HG03103 (cell line): ENCODE data around the gene MGLL.

Experiments used
- ATAC-seq: cut with Tn5 transposase; IDR thresholded peaks from one replicate; pipeline ENCODE4 v1.9.1; 2021; ENCODE audit warnings: low read depth; ENCODE audit not compliant: unreplicated experiment

Gene MGLL

DNA sequence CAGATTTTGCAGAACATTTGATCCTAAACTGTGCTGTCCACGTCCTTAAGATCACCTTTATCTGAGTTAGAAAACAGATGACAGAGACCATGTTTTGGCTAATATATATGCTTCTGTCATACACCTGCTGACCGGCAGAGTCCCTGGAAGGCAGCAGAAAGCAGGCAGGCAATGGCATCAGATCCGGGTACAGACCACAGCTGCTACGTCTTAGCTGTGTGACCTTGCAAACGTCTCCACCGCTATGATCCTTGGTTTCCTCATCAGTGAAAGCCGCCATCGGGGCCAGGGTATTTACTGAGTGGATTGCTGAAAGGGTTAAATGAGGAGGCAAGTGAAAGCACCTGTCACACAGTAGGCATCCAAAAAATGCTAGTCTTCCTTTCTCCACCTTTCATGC is 77.4 kb downstream of the MGLL start:
- ATAC-seq, result no peak

DNA sequence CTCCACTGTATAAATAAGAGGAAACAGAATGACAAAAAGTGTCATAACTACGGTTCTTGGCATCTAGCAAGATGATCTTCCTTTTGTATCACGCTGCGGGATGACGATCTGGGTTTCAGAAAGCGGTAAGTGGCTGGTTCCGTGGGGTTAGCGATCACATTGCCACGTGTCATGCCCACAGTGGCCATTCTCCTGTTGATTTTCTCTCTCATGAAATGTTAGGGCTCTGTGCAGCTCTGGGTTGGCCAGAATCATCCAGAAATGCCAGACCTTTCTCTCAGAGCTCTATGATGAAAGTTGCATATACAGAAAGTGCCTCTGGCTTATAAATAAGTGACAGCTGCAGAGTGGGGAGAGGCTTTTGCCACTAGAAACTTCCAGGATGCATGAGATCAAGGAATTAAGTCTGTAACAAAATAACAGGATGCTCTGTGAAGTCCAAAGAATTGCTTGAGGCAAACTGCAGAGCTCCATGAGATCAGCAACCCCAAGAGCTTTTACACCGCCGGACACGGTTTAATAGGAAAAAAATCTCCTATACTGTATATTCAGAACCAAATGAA is 78.0 kb downstream of the MGLL start:
- no peak for ATAC-seq

DNA sequence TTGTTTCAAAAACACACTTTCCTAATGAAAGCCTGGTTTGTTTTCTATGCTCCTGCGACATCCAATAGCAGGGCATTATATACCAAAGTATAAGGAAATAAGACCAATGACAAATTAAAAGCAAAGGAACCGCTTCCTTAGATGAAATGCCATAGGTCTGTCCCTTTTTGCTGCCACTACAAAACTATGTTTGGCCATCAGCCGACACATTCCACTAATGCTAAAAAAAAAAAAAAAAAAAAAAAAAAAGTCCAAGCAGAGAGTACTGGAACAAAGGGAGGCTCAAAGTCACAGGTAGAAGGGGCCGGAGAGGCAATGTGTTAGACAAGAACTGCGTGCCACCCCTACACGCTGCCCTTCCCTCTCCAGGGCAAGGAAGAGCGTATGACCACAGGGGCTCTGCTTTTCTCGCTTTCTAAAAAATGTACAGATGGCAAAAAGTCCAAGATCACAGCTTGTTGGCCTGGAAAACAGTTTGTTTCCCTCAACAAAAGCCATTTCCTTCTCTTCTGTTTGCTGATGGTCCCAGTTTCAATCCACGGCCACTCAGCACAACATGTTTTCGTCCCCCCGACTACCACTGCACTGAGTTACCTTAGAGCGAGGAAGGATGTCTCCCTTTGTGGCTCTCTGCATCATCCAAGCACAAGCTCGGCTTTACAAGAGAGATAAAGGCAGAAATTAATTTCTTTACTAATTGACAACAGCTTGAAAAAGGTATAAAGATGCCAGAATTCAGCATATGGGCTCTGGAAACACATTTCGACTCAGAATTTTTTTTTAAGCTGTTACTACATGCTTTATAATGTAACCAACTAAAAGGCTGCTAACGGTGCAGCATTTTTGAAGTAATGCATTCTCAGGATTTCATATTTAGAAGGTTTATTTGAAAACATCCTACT is 78.7 kb downstream of the MGLL start:
- no peak for ATAC-seq

DNA sequence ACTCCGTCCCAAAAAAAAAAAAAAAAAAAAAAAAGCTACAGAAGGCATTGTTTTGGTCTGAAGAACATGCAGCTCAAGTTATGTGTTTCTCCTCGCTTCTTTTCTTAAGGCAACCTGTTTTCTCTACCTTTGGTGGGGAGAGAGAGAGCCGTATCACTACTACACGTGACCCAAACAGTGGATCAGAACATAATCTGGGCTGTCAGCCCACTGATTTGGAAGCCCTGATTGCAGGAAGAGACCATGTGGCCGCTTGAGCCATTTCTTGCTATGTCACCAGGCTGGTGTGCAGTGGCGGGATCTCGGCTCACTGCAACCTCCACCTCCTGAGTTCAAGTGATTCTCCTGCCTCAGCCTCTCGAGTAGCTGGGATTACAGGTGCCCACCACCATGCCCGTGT is 79.7 kb downstream of the MGLL start:
- no peak for ATAC-seq

DNA sequence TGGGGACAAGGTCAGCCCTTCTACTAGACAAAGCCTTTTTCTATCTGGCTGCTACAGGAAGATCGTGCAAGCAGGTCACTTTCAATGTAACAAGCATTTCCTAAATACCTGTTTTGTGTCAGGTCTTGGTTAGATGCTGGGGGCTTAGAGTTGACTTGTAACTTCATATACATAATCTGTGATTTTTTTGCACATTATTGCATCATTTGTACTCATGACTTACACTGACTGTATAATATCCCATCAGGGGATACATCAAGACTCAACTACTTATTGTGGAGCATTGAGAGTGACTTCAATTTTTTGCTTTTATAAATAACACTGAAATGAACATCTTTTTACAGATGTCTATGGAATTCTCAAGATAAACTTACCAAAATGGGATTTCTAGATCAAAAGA is 80.6 kb downstream of the MGLL start:
- no peak for ATAC-seq

DNA sequence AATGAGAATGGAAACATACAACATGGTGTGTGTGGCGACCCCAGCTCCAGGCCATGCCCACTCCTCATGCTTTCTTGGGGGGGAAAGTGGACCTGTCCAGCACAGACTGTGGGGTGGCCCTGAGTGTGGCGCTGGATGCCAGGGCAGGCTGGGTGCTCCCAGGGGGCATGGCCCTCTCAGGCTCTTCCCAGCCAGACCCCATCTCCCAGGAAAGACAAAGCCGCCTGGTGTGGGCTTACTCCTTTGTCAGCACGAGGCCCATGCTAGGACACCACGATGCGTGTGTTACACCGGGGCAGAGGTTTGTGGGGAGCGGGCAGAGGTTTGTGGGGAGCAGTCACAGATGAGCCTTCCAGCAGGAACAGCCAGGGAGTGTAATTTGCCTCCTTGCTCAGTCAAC is 81.1 kb downstream of the MGLL start:
- ATAC-seq, result no peak

DNA sequence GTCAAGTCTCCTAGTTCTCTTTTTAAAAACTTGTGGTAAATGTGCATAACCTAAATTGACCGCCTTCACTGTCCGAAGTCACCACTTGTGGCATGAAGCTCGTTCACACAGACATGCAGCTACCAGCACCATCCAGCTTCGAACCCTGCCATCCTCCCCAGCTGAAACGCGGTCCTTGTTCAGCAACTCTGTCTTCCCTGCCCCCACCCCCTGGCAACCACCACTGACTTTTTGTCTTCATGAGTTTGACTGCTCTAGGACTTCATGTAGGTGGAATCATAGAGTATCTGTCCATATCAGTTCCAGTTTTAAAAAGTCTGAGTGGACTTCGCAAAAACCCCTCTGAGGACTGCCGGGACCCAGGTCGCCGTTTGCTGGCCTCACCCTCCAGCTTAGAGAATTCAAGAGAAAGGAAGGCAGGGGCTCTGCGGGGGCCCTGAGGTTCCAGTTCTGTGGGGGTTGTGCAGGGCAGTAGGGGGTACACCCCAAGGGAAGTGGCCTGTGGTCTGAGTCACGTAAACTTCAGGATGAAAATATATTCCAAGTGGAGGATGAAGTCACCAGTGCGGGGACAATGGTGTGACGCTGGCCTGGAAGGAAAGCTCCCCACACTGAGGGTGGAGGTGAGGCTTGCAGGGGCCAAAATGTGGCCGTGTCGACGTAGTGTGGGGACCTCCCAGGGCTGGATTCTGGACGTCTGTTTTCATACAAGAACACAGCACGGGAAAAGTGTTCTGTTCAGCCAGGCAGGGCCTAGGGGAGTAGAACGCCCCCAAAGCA is 82.0 kb downstream of the MGLL start:
- ATAC-seq, result no peak

DNA sequence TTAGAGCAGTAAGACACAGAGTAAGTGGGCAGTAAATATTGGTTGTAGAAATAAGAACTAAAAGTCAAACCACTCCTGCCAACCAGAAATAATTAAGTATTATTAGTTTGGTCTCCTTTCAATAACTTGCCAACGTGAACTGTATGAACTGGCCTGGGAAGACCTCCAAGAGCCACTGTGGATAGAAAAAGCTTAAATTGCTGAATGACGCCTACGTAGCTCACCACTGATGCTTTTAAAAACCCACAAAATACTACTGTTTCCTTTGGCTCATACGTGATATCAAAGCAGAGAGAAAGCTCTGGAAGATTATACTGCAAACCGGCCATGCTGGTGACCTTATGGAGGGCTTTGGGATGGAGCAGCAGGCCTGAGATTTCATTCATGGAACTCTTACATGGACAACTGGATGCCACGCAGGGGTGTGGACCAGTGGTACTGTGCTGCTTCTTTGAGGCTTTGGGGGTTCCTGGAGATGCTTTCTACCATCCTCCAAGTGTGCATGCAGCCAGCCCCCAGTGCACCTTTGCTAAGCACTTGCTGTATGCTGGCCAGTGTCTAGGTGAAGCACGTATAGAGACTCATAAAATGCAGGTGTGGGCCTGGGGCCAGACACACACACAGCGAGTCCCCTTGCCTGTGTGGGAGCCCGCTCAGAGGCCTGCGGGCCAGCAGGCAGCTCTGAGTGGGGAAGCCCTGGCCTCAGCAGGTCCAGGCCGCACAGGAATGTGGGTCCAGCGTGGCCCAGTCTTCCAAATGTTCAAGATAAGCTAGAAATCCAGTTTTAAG is 82.8 kb downstream of the MGLL start:
- ATAC-seq, result no peak

DNA sequence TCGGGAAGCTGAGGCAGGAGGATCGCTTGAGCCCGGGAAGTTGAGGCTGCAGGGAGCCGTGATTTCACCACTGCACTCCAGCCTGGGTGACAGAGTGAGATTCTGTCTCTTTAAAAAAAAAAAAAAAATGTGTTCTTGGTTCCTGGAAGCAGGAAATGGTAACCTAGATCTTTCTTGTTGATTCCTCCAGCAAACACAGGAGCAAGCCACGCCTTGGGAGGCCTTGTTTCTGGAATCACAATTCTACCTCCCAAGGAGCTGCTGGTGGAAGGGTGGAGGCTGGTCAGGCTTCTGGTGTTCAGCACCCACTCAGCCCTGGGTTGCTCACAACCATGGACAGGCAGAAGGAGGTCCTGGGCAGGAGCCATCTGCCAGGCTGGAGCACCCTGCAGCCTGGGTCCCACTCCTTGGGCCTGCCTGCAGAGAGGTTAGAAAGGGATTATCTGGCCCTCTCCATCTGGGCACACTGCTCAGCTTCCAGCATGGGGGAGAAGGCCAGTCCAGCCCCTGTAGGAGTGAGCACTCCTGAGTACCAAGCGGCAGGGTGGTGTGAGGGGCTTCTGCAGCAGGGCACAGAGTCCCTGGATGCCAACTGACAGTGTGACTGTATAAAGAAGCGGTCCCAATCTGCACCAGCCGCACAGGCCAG is 84.0 kb downstream of the MGLL start:
- no peak for ATAC-seq

DNA sequence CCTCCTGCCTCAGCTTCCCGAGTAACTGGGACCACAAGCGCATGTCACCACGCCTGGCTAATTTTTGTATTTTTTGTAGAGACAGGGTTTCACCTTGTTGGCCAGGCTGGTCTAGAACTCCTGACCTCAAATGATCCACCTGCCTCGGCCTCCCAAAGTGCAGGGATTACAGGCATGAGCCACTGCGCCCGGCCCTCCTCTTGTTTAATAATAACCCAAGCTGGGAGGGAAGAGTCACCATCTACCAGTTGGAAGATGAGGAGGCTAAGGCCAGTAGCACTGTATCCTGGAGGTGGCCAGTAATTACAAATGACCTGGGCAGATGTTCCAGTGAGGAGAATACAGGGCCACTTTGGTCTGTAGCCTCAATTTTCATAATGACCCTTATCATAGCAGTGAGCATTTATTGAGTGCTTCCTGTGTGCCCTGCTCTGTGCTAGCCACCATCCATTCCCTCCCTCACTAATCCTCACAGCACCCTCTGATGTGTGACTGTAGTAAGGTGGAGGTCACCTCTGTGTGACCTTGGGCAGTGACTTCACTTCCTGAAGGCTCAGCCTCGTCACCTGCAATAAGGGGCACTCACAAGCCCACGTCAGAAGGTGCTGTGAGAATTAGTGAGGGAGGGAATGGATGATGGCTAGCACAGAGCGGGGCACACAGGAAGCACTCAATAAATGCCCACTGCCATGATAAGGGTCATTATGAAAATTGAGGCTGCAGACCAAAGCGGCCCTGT is 85.3 kb downstream of the MGLL start:
- ATAC-seq, result no peak

DNA sequence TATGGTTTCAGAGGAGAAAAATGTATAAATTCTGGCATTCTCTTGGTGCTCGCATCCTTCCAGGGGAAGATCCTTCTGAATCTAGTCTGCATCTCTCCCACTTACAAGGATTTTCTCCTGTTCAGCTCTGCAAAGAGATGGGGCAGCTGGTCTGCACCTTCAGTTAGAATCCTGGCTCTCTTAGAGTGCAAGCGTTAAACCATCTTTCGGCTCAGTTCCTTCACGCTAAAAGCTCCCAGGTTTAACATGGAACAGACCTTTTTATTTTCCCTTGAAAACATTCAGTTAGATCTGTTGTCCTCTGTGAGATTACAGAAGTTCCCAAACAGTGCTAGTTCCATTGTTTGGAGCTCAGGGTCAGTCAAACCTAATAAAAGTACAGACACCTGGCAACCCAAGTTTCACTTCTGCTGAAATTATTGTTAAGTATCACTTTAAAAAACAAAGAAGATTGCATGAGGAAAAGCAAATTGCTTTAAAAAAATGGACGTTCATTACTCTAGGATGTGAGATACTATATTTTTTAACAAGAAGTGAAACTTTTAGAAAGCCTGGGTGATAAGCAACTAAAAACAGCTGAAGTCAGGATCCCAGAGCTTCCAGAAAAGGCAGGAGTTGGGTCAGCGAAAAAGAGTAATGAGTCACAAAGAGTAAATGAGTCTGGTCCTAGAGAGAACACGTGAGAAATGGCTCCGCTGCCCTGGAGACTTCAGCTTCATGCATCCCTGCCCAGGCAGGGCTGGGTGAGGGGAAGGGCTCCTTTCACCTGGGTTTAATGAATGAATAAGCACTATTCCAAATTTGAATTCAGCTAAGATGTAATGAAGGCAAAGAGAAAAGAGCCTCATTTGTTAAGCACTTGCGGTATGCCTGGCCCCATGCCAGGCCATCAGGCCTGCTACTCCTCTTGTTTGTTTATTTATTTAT is 86.3 kb downstream of the MGLL start:
- peak; percentile 68 for ATAC-seq

DNA sequence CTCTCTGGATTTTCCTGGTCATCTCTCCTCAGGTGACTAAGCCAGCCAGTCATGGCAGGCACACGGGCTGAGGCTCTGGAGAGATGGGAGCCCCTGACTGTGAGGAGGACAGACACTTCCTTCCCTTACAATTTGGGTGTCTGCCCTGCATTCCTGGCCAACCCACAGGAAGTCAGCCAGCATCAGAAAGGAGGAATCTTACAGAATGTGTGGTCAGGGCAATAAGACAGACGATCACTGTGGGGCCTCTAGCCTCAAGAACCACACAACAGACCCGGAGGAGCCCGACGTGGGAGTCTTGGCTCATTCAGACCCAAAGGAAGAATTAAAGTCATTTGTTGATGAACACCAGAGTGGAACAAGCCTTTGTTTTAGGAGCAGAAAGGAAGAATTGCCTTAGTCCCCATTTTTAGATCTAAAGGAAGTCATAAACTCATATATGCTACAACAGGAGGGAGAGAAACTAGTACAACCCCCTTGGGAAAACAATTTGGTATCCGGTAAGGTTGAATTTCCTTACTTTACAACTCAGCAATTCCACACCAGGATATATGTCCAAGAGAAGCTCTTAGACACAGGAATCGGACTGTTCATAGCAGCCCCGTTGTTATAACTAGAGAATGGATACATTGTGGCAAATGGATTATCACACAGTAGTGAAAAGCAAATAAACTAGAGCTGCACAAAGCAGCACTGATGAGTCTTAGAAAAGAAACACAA is 87.4 kb downstream of the MGLL start:
- ATAC-seq, result no peak

DNA sequence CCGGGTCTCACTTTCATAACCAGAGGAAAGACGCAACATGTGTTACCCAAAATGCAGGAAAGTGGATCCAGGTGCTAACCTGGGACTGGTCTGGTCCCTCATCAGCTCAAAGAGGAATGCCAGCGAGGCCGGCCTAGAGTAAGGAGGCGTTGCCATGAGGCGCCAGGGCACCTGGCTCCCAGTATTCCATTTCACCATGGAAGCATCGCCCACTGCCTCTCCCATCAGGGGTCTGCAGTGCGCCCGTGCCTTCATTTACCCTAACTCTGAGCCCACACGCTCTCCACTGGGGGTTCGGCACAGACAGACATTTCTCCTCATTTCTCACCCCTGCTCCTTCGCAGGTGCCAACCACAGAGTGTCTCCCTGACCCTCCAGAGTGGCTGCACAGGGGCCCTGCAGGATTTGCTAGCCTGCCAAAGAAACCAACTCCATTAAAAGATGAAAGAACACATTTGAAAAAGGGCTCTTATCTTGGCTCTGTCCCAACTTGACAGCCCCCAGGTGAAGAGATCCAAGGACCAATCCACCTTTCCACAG is 88.1 kb downstream of the MGLL start:
- ATAC-seq, result no peak

DNA sequence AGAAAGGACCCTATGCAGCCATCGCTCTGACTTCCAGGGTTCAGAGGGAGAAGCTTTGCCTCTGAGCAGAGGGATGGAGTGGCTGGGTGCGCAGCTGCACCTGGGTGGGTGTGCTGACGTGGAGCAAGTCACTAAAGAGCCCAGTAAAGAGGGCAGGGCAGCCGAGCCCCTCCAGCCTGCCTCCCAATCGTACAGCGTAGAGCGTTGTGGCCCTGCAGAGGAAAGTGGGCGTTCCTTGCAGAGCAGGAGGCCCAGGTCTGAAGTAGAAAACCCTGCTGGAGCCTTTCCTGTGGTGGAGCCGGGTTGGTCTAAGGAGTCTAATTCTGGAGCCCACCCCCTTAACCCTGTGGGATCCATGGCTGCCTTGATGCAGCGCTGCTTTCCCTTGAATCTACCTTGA is 88.5 kb downstream of the MGLL start:
- no peak for ATAC-seq

DNA sequence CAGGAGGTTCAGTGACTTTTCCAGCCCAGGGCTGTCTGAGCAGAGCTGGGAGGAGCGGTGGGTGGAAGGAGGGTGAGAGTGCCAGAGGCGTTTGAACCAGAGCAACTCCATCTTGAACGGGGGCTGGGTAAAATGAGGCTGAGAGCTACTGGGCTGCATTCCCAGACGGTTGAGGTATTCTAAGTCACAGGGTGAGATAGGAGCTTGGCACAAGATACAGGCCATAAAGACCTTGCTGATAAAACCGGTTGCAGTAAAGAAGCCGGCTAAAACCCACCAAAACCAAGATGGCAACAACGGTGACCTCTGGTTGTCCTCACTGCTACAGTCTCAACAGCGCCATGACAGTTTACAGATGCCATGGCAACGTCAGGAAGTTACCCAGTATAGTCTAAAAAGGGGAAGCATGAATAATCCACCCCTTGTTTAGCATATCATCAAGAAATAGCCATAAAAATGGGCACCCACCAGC is 89.4 kb downstream of the MGLL start:
- no peak for ATAC-seq

DNA sequence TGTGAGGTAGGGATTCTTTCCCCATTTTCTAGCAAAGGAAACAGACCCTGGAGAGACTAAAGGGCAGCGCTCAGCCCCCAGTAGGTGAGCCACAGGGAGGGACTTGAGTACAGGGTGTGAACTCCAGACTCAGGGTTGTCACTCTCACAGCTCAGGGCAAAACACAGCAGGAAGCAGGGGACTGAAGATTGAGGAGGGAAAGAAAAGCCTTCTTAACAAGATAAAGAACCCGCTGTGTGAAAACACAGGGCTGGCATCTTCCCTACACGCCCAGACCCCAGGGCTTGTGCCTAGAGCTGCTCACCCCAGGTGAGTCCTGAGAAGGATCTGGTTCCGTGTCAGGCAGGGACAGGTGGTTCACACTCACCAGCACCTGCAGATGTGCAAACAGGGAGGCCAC is 90.0 kb downstream of the MGLL start:
- no peak for ATAC-seq

DNA sequence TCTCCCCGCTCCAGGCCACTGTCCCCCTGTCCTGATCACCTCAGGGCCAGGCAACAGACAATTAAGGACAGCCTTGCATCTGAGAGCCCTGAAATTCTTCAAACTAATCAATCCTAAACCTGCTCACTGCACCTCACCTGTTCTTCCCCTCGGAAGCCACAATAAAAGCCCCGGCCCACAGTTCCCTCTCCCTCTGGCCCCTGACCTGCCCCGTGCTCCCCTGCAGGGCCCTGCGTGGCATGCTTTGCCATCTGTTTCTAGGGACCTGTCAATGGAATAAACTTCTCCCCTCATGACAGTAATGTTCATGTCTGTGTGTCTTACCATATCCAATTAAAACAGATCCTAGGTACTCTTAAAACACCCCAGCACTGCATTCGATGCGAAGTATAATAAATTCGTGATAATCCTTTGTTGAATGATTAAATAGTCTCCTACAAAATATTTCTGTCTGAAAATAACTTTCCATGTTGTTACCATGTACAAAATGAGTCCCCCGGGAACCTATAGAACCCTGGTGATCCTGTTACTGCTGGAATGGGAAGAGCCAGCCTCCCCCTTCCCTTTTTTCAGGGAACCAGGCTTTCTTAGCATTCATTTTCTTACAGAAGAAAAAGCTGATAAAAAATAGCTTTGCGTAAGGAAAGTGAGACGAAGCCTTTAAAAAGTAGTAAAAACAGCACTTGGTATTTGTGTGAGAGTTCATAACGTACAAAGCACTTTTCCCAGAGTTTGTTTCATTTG is 90.6 kb downstream of the MGLL start:
- no peak for ATAC-seq
